BE2C (cell line): ENCODE data around the gene IRF9.

Experiments
- DNase-seq: peaks from one replicate; pipeline ENCODE4 v3.0.0-alpha.2; 2020
- H3K27me3 ChIP-seq: fragments of 250-450 bp; sonication (Bioruptor Pico); 2 replicates; pipeline ENCODE4 v1.5.1; 2020; ENCODE audit warnings: mild to moderate bottlenecking
- H3K36me3 ChIP-seq: fragments of 250-450 bp; sonication (Bioruptor Pico); 2 replicates; pipeline ENCODE4 v1.5.1; 2020; ENCODE audit warnings: mild to moderate bottlenecking
- H3K4me1 ChIP-seq: fragments of 250-450 bp; sonication (Bioruptor Pico); 2 replicates; pipeline ENCODE4 v1.5.1; 2020
- H3K4me3 ChIP-seq: 2 replicates; pipeline ENCODE4 v1.5.1; 2011; ENCODE audit warnings: low read depth, low read length
- H3K9me3 ChIP-seq: fragments of 250-450 bp; sonication (Bioruptor Pico); 2 replicates; pipeline ENCODE4 v1.5.1; 2020
- CTCF ChIP-seq: IDR thresholded peaks from 2 replicates; pipeline ENCODE4 v1.5.1; 2012; ENCODE audit warnings: mild to moderate bottlenecking, low read depth, low read length

IRF9 gene

GRCh38 chr14:24171422-24172260 lies 10.6 kb downstream of the IRF9 start, which contains the start of gene REC8:
Gene REC8, plus strand, starts transcription at chr14:24172080. Its CDS starts 473 bp downstream, at chr14:24172553.
- Histone ChIP-seq H3K36me3 (no peaks in the 10 kb centered on the region; the same call in none of the 2 replicates), H3K9me3 (no peaks in the 10 kb centered on the region), H3K4me3 (peak within 1 kb of the TSS; percentile 62), H3K4me1 (no peaks in the 10 kb centered on the region), H3K27me3 (no peaks in the 10 kb centered on the region)
- DNase-seq = peak; percentile 94
- no peak for TF ChIP-seq CTCF

GRCh38 chr14:24172261-24172860 lies 11.3 kb downstream of the IRF9 start:
- H3K9me3 ChIP-seq = no peaks in the 10 kb centered on the region
- H3K27me3 ChIP-seq = no peaks in the 10 kb centered on the region
- no peak for TF ChIP-seq CTCF
- peak overlapping the region; percentile 62 for H3K4me3 ChIP-seq
- DNase-seq = no peak
- H3K4me1 ChIP-seq = no peaks in the 10 kb centered on the region
- H3K36me3 ChIP-seq = peaks cover 4% of the 10 kb centered on the region

- Histone ChIP-seq H3K27me3 (no peaks in the 10 kb centered on the region), H3K9me3 (no peaks in the 10 kb centered on the region), H3K4me3 (no peak overlapping the region), H3K36me3 (peaks cover 4% of the 10 kb centered on the region), H3K4me1 (no peaks in the 10 kb centered on the region)
- no peak for TF ChIP-seq CTCF
- no peak for DNase-seq
These were observed 11.8 kb downstream of the IRF9 start for GRCh38 chr14:24172871-24173281.

- no peaks in the 10 kb centered on the region for H3K27me3 ChIP-seq
- H3K4me3 ChIP-seq = no peak overlapping the region
- H3K4me1 ChIP-seq = no peaks in the 10 kb centered on the region
- no peak for DNase-seq
- H3K36me3 ChIP-seq = peaks cover 39% of the 10 kb centered on the region
- TF ChIP-seq CTCF = no peak
- H3K9me3 ChIP-seq = no peaks in the 10 kb centered on the region
These were observed 15.5 kb downstream of the IRF9 start for GRCh38 chr14:24176599-24176998.

DNA sequence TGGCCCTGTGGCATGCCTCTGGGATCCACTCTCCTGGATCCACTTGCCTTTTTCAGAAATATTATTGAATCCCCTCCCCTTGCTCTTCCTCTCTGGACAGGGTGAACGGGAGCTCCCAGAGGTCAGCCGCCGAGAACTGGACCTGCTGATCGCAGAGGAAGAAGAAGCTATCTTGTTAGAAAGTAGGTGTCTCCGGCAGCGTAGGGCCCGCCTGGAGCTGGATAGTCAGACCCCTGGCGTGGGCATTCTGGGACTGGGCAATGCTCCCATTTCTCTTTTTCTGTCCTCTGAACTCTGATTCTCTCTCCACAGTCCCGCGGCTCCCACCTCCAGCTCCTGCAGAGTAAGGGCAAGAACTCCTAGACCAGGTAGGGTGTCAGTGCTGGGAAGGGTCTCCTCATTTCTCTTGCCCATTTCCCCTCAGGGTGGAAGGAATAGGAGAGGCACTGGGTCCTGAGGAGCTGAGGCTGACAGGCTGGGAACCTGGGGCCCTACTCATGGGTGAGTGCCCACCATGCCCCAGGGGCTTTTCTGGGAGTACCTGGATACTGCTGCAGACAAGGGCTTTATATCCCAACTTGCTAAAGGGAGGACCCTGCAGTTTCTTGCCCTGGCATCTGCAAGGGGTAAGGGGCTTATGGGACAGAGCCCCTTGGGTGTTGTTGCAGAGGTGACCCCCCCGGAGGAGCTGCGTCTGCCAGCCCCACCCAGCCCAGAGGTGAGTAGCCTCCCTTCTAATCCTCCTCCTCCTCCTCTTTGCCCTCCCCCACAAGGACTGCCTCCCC lies 16.2 kb downstream of the IRF9 start:
- Histone ChIP-seq H3K4me1 (no peaks in the 10 kb centered on the region), H3K36me3 (peaks cover 45% of the 10 kb centered on the region), H3K4me3 (no peak overlapping the region), H3K27me3 (no peaks in the 10 kb centered on the region), H3K9me3 (no peaks in the 10 kb centered on the region)
- no peak for DNase-seq
- no peak for TF ChIP-seq CTCF
